ENCODE measurements around the gene SMG5. TPM values are rescaled to one million over a fixed set of nuclear protein-coding genes. Genes with fewer than 3 reads are reported as not detected.

SMG5 gene
- total and polyA plus RNA-seq, 9 donors = 30.1 to 54.6 (median 38.3) TPM

DNA sequence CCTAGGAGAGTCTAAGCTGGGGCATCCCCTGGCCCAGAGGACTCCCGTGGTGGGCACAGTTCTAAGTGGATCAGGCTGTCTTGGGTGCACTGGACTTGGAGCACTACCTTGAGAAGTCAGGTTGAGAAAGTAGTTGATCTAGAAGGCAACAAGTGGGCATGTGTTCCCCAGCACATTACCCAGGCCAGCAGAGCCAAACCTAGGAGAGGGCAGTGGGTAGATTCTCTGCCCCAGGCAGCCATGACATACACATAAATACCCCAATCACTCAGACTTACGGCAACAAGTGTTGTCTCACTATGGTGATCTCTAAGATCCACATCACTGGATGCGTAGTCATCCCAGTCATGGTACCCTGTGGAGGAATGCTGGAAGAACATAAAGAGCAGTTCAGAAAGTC lies 71.4 kb downstream of the SMG5 start:
- TF ChIP-seq POLR2A (IDR thresholded peaks at IDR 0.05) (no peak), EP300 (IDR thresholded peaks at IDR 0.05) (no peak)
- TF ChIP-seq, protein P1, sequence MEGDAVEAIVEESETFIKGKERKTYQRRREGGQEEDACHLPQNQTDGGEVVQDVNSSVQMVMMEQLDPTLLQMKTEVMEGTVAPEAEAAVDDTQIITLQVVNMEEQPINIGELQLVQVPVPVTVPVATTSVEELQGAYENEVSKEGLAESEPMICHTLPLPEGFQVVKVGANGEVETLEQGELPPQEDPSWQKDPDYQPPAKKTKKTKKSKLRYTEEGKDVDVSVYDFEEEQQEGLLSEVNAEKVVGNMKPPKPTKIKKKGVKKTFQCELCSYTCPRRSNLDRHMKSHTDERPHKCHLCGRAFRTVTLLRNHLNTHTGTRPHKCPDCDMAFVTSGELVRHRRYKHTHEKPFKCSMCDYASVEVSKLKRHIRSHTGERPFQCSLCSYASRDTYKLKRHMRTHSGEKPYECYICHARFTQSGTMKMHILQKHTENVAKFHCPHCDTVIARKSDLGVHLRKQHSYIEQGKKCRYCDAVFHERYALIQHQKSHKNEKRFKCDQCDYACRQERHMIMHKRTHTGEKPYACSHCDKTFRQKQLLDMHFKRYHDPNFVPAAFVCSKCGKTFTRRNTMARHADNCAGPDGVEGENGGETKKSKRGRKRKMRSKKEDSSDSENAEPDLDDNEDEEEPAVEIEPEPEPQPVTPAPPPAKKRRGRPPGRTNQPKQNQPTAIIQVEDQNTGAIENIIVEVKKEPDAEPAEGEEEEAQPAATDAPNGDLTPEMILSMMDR (IDR thresholded peaks at IDR 0.05) = no peak
- Histone ChIP-seq H3K4me1 (ENCODE audit: insufficient read depth) (peaks cover 5% of the 10 kb centered on the region), H3K9me3 (no peaks in the 10 kb centered on the region), H3K4me3 (no peak overlapping the region), H3K36me3 (no peaks in the 10 kb centered on the region), H3K27ac (no peak overlapping the region), H3K27me3 (no peaks in the 10 kb centered on the region)
- intact Hi-C loops (cut with DNase I) = no loop called here
- no peak for DNase-seq
- 93 to 96% (median 95%) methylated on average over 3 of the region's 3 CpGs for WGBS, 3 donors

DNA sequence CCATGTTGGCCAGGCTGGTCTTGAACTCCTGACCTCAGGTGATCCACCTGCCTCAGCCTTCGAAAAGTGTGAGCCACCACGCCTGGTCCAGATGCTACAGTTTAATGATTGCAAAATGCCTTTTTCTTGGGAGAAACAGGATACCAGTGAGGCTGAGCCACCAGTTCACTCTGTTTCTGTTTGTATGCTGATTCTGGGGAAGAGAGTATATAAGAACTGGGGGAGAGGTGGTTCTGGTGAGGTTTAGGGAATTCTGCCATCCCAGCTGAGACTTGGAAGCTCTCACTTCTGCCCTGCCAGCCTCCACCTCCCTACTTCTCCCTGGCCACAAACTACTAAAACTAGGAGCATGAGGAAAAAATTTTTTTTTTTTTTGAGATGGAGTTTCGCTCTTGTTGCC lies 77.9 kb downstream of the SMG5 start:
- H3K9me3 ChIP-seq = no peaks in the 10 kb centered on the region
- TF ChIP-seq POLR2A (IDR thresholded peaks at IDR 0.05) (no peak), EP300 (IDR thresholded peaks at IDR 0.05) (no peak)
- TF ChIP-seq, protein P1 (IDR thresholded peaks at IDR 0.05) = no peak
- no peak for DNase-seq
- intact Hi-C loops (cut with DNase I) = no loop called here
- H3K27me3 ChIP-seq = no peaks in the 10 kb centered on the region
- no peaks in the 10 kb centered on the region for H3K4me1 ChIP-seq (ENCODE audit: insufficient read depth)
- no peak overlapping the region for H3K27ac ChIP-seq
- no peaks in the 10 kb centered on the region for H3K36me3 ChIP-seq
- 80 to 92% (median 90%) methylated on average over 3 of the region's 3 CpGs for WGBS, 3 donors
- no peak overlapping the region for H3K4me3 ChIP-seq

DNA sequence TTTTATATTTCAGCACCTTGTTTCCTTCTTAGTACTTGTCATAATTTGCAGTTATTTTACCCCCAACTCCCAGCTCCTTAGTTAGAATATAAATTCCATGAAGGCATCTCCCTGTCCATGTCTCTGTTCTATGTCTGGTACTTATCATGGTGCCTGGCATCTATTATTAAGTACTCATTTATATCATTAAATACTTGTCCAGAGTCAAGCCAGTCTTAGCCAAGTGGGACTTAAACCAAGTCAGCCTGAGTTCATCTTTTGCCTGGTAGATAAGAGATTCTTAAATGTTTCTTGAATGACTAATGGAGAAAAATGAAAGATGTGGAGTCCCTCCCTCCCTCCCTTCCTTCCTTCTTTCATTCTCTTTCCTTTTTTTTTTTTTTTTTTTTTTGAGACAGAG lies 79.3 kb downstream of the SMG5 start:
- no peaks in the 10 kb centered on the region for H3K4me1 ChIP-seq (ENCODE audit: insufficient read depth)
- intact Hi-C loops (cut with DNase I) = no loop called here
- H3K27me3 ChIP-seq = no peaks in the 10 kb centered on the region
- no peaks in the 10 kb centered on the region for H3K9me3 ChIP-seq
- no peak for TF ChIP-seq EP300 (IDR thresholded peaks at IDR 0.05)
- TF ChIP-seq, protein P1 (IDR thresholded peaks at IDR 0.05) = no peak
- no peak for TF ChIP-seq POLR2A (IDR thresholded peaks at IDR 0.05)
- no peak for DNase-seq
- H3K36me3 ChIP-seq = no peaks in the 10 kb centered on the region
- no peak overlapping the region for H3K4me3 ChIP-seq
- no peak overlapping the region for H3K27ac ChIP-seq

DNA sequence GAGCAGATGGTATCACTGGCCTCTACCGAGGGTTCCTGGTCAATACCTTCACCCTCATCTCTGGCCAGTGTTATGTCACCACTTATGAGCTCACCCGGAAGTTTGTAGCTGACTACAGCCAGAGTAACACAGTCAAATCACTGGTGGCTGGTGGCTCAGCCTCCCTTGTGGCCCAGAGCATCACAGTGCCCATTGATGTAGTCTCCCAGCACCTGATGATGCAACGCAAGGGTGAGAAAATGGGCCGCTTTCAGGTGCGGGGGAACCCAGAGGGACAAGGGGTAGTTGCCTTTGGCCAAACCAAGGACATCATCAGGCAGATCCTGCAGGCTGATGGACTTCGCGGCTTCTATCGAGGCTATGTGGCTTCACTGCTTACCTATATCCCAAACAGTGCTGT lies 82.6 kb downstream of the SMG5 start:
- Histone ChIP-seq H3K36me3 (no peaks in the 10 kb centered on the region), H3K27me3 (no peaks in the 10 kb centered on the region), H3K27ac (no peak overlapping the region), H3K4me3 (no peak overlapping the region), H3K4me1 (ENCODE audit: insufficient read depth) (no peaks in the 10 kb centered on the region), H3K9me3 (no peaks in the 10 kb centered on the region)
- DNase-seq = no peak
- intact Hi-C loops (cut with DNase I) = no loop called here
- 92 to 97% (median 95%) methylated on average over 8 of the region's 8 CpGs for WGBS, 3 donors
- TF ChIP-seq EP300 (IDR thresholded peaks at IDR 0.05) = no peak
- TF ChIP-seq POLR2A (IDR thresholded peaks at IDR 0.05) = no peak
- TF ChIP-seq, protein P1 (IDR thresholded peaks at IDR 0.05) = no peak

Other genes with a start within 250 kb of the SMG5 start
- 10 to 100 TPM; 14.2 to 38.0 (median 26.6) TPM for gene UBQLN4, start 229.0 kb downstream of the SMG5 start, total RNA-seq
- 10 to 100 TPM; 16.3 to 33.9 TPM for gene UBQLN4, start 229.0 kb downstream of the SMG5 start, polyA plus RNA-seq
- 10 to 100 TPM; 20.1 to 66.1 (median 24.9) TPM for gene LAMTOR2, start 228.0 kb downstream of the SMG5 start, total RNA-seq
- 10 to 100 TPM; 20.1 to 41.2 TPM for gene LAMTOR2, start 228.0 kb downstream of the SMG5 start, polyA plus RNA-seq
- 10 to 100 TPM in 1 of 7 donors, 1 to 10 TPM in 4, under 1 TPM in 2; 0.45 to 38.6 (median 3.5) TPM for gene RAB25, start 221.7 kb downstream of the SMG5 start, total RNA-seq
- gene RAB25, start 221.7 kb downstream of the SMG5 start, polyA plus RNA-seq = under 1 TPM in 1 of 2 donors, not detected in 1; 0.28 TPM
- 10 to 100 TPM in 4 of 7 donors, 1 to 10 TPM in 3; 3.5 to 12.4 (median 10.2) TPM for gene MEX3A, start 200.4 kb downstream of the SMG5 start, total RNA-seq
- 1 to 10 TPM; 5.6 to 6.6 TPM for gene MEX3A, start 200.4 kb downstream of the SMG5 start, polyA plus RNA-seq
- gene LMNA, start 168.1 kb downstream of the SMG5 start, total RNA-seq = 100 to 1,000 TPM; 197 to 609 (median 377) TPM
- 100 to 1,000 TPM in 1 of 2 donors, 10 to 100 TPM in 1; 50.1 to 157 TPM for gene LMNA, start 168.1 kb downstream of the SMG5 start, polyA plus RNA-seq
- gene SEMA4A, start 129.2 kb downstream of the SMG5 start, total RNA-seq = 1 to 10 TPM; 2.7 to 9.0 (median 5.5) TPM
- 1 to 10 TPM; 2.1 to 2.8 TPM for gene SEMA4A, start 129.2 kb downstream of the SMG5 start, polyA plus RNA-seq
- 10 to 100 TPM in 6 of 7 donors, 1 to 10 TPM in 1; 6.8 to 20.9 (median 16.8) TPM for gene SLC25A44, start 88.7 kb downstream of the SMG5 start, total RNA-seq
- 10 to 100 TPM in 1 of 2 donors, 1 to 10 TPM in 1; 7.3 to 21.0 TPM for gene SLC25A44, start 88.7 kb downstream of the SMG5 start, polyA plus RNA-seq
- gene PMF1, start 69.8 kb downstream of the SMG5 start, total RNA-seq = 10 to 100 TPM; 36.6 to 84.2 (median 53.0) TPM
- 10 to 100 TPM; 35.0 to 70.6 TPM for gene PMF1, start 69.8 kb downstream of the SMG5 start, polyA plus RNA-seq
- gene BGLAP, start 40.6 kb downstream of the SMG5 start, total RNA-seq = 1 to 10 TPM; 1.4 to 4.6 (median 2.0) TPM
- 1 to 10 TPM in 1 of 2 donors, not detected in 1; 1.4 TPM for gene BGLAP, start 40.6 kb downstream of the SMG5 start, polyA plus RNA-seq
- gene PAQR6, start 34.8 kb downstream of the SMG5 start, total RNA-seq = 1 to 10 TPM in 4 of 7 donors, under 1 TPM in 3; 0.25 to 1.8 (median 1.3) TPM
- under 1 TPM; 0.67 to 0.72 TPM for gene PAQR6, start 34.8 kb downstream of the SMG5 start, polyA plus RNA-seq
- 1 to 10 TPM in 6 of 7 donors, under 1 TPM in 1; 0.80 to 3.3 (median 2.2) TPM for gene TMEM79, start 1.5 kb upstream of the SMG5 start, total RNA-seq
- gene TMEM79, start 1.5 kb upstream of the SMG5 start, polyA plus RNA-seq = 1 to 10 TPM; 1.2 to 2.1 TPM
- 10 to 100 TPM; 20.2 to 47.9 (median 32.3) TPM for gene GLMP, start 12.9 kb upstream of the SMG5 start, total RNA-seq
- 10 to 100 TPM; 33.0 to 42.0 TPM for gene GLMP, start 12.9 kb upstream of the SMG5 start, polyA plus RNA-seq
- under 1 TPM in 4 of 7 donors, not detected in 3; 0.33 to 0.56 (median 0.40) TPM for gene VHLL, start 16.5 kb upstream of the SMG5 start, total RNA-seq
- not detected for gene VHLL, start 16.5 kb upstream of the SMG5 start, polyA plus RNA-seq
- gene CCT3, start 55.5 kb upstream of the SMG5 start, total RNA-seq = 100 to 1,000 TPM; 157 to 228 (median 175) TPM
- 100 to 1,000 TPM; 119 to 230 TPM for gene CCT3, start 55.5 kb upstream of the SMG5 start, polyA plus RNA-seq
- gene TSACC, start 55.7 kb upstream of the SMG5 start, total RNA-seq = not detected
- under 1 TPM in 1 of 2 donors, not detected in 1; 1.00 TPM for gene TSACC, start 55.7 kb upstream of the SMG5 start, polyA plus RNA-seq
- gene RHBG, start 86.4 kb upstream of the SMG5 start, total RNA-seq = 10 to 100 TPM in 4 of 7 donors, 1 to 10 TPM in 3; 2.3 to 27.4 (median 13.6) TPM
- 10 to 100 TPM in 1 of 2 donors, 1 to 10 TPM in 1; 2.5 to 19.5 TPM for gene RHBG, start 86.4 kb upstream of the SMG5 start, polyA plus RNA-seq
- 10 to 100 TPM; 30.0 to 96.6 (median 64.0) TPM for gene MEF2D, start 217.9 kb upstream of the SMG5 start, total RNA-seq
- gene MEF2D, start 217.9 kb upstream of the SMG5 start, polyA plus RNA-seq = 10 to 100 TPM; 33.0 to 40.1 TPM

All from ovary (tissue), 9 donors.